ENCODE data around the gene MYO7B.

Gene MYO7B

DNA sequence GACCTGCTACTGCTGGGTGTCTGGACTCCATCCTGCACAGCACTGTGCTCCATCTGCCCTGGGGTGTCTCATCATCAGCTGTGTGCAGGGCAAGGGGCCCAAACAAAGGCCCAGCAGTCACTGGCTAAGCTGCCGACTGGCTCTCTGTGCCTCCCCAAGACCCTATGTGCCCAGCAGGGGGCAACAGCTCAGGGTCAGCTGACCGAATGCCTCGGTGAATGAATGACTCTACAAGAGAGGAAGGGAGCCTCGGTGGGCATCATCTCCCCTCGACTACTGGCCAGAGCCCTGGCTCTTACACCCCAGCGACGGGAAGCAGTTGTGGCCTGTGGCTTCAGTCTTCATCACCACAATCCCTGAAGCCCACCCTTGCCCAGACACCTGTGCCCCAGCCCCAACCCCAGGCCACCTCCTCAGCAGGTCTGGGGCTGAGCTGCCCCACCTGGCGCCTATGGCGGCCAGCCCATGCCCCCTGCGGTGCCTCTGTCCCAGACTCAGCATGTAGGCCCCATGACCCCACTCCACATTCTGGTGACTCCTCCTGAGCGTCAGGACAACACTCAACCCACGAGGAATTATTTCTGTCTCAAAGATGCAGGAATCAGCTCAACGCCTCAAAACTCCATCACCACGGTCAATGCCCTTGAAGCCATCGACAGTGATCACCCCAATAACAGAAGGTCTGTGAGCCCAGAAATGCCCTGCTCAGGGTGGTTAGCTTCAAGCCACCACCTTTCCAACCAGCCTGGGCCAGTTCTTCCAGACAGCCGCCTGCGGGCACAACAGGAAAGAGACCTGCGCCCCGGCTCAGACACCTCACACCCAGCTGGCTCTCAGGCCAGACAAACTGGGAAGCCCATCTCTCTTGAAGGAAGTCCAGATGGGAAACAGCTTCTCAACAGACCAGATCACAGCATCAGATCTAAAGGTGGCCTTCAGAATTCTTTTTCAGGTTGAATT is 108.9 kb downstream of the MYO7B start:
- H3K4me2 ChIP-seq (ENCODE audit: low read length): no peak overlapping the region
- H3K27me3 ChIP-seq (ENCODE audit: control insufficient read depth, insufficient read depth, low read length): no peaks in the 10 kb centered on the region
- H3K27ac ChIP-seq: no peak overlapping the region
- H3K9me3 ChIP-seq (ENCODE audit: control insufficient read depth, low read length): no peaks in the 10 kb centered on the region
- no peak overlapping the region for H3K9ac ChIP-seq
- H3K4me3 ChIP-seq (ENCODE audit: low read depth, low read length): no peak overlapping the region
- H2AFZ ChIP-seq: no peak overlapping the region
- no peaks in the 10 kb centered on the region for H3K79me2 ChIP-seq
- H3K36me3 ChIP-seq (ENCODE audit: control insufficient read depth, insufficient read depth, low read length): no peaks in the 10 kb centered on the region
- TF ChIP-seq, protein P1, sequence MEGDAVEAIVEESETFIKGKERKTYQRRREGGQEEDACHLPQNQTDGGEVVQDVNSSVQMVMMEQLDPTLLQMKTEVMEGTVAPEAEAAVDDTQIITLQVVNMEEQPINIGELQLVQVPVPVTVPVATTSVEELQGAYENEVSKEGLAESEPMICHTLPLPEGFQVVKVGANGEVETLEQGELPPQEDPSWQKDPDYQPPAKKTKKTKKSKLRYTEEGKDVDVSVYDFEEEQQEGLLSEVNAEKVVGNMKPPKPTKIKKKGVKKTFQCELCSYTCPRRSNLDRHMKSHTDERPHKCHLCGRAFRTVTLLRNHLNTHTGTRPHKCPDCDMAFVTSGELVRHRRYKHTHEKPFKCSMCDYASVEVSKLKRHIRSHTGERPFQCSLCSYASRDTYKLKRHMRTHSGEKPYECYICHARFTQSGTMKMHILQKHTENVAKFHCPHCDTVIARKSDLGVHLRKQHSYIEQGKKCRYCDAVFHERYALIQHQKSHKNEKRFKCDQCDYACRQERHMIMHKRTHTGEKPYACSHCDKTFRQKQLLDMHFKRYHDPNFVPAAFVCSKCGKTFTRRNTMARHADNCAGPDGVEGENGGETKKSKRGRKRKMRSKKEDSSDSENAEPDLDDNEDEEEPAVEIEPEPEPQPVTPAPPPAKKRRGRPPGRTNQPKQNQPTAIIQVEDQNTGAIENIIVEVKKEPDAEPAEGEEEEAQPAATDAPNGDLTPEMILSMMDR (IDR thresholded peaks at IDR 0.05): no peak
- no peaks in the 10 kb centered on the region for H3K4me1 ChIP-seq

- Histone ChIP-seq H3K27ac (no peak overlapping the region), H3K4me1 (no peaks in the 10 kb centered on the region), H3K36me3 (ENCODE audit: control insufficient read depth, insufficient read depth, low read length) (no peaks in the 10 kb centered on the region), H3K4me2 (ENCODE audit: low read length) (no peak overlapping the region), H3K79me2 (no peaks in the 10 kb centered on the region), H3K9me3 (ENCODE audit: control insufficient read depth, low read length) (no peaks in the 10 kb centered on the region), H2AFZ (no peak overlapping the region), H3K4me3 (ENCODE audit: low read depth, low read length) (no peak overlapping the region), H3K9ac (no peak overlapping the region), H3K27me3 (ENCODE audit: control insufficient read depth, insufficient read depth, low read length) (no peaks in the 10 kb centered on the region)
- TF ChIP-seq, protein P1 (IDR thresholded peaks at IDR 0.05): no peak
Measured at GRCh38 chr2:127645026-127645394, 109.5 kb downstream of the MYO7B start.

GRCh38 chr2:127645395-127646291 is 110.2 kb downstream of the MYO7B start, which contains the start of gene GPR17:
GPR17 (plus strand) TSS chr2:127646153; CDS start chr2:127650736, 4,583 bp downstream.
- Histone ChIP-seq H3K4me2 (ENCODE audit: low read length) (no peak within 1 kb of the TSS), H3K79me2 (no peaks in the 10 kb centered on the region), H2AFZ (no peak within 1 kb of the TSS), H3K4me3 (ENCODE audit: low read depth, low read length) (no peak within 1 kb of the TSS), H3K27ac (no peak within 1 kb of the TSS), H3K27me3 (ENCODE audit: control insufficient read depth, insufficient read depth, low read length) (no peaks in the 10 kb centered on the region), H3K9ac (no peak within 1 kb of the TSS), H3K9me3 (ENCODE audit: control insufficient read depth, low read length) (no peaks in the 10 kb centered on the region), H3K4me1 (no peaks in the 10 kb centered on the region), H3K36me3 (ENCODE audit: control insufficient read depth, insufficient read depth, low read length) (no peaks in the 10 kb centered on the region)
- TF ChIP-seq, protein P1 (IDR thresholded peaks at IDR 0.05): no peak

DNA sequence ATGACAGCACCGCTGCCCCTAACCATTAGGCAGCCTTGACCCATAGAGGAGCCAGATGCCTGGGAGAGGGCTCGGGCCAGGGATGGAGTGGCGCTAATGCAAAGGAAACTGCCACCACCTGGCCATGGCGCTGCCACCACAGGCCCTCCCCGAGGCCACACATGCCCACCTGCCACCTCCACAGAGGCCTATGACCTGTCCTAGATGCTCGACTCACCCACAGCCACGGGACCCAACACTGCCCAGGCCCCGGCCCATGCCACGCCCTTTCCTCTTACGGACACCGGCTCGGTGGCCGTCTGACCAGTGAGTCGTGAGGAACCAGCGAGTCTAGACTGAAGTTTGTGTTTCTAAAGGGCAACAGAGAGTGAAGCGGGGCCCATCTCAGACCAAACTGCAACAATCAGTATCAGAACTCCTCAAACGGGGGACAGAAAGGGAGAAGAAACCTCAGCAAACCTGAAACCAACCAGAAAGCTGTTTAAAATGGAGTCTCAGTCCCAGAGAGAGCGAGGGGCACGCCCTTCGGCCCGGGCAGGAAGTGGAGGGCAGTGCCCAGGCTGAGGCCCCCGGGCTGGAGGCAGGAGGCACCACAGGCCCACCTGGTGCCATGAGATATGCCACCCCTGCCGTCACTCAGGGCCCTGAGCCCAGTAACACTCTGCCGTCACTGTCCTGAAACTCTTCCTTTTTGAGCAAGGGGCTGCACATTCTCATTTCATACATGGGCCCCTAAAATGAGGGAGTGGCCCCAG is 111.2 kb downstream of the MYO7B start:
- TF ChIP-seq, protein P1 (IDR thresholded peaks at IDR 0.05): no peak
- no peaks in the 10 kb centered on the region for H3K79me2 ChIP-seq
- H3K9ac ChIP-seq: no peak overlapping the region
- H3K27me3 ChIP-seq (ENCODE audit: control insufficient read depth, insufficient read depth, low read length): no peaks in the 10 kb centered on the region
- H3K4me2 ChIP-seq (ENCODE audit: low read length): no peak overlapping the region
- no peak overlapping the region for H3K4me3 ChIP-seq (ENCODE audit: low read depth, low read length)
- H3K27ac ChIP-seq: no peak overlapping the region
- no peak overlapping the region for H2AFZ ChIP-seq
- H3K4me1 ChIP-seq: no peaks in the 10 kb centered on the region
- no peaks in the 10 kb centered on the region for H3K9me3 ChIP-seq (ENCODE audit: control insufficient read depth, low read length)
- H3K36me3 ChIP-seq (ENCODE audit: control insufficient read depth, insufficient read depth, low read length): no peaks in the 10 kb centered on the region

Data from parathyroid adenoma (tissue), 2 donors.